ENCODE data around the gene NXT2.
"Not testable (repeated sequence)": the region's sequence is repeated elsewhere in the genome, so short reads cannot be mapped to it uniquely, and the experiment has no call there.

The NXT2 gene

GRCh38 chrX:109537324-109537665 is 651 bp downstream of the NXT2 start:
- Histone ChIP-seq H3K4me3 (ENCODE audit: low read length, poor library complexity, severe bottlenecking) (peak overlapping the region; percentile 90), H3K9me3 (ENCODE audit: insufficient read depth, low read depth, low read length) (no peaks in the 10 kb centered on the region), H3K36me3 (ENCODE audit: insufficient read depth, low read length) (no peaks in the 10 kb centered on the region), H3K4me1 (ENCODE audit: insufficient read depth, low read length, poor library complexity, severe bottlenecking) (no peaks in the 10 kb centered on the region), H3K27me3 (ENCODE audit: insufficient read depth, low read length, poor library complexity, severe bottlenecking) (no peaks in the 10 kb centered on the region), H4K20me1 (ENCODE audit: insufficient read depth, low read length, poor library complexity, severe bottlenecking) (no peaks in the 10 kb centered on the region), H2AFZ (ENCODE audit: low read length) (peak overlapping the region; percentile 97), H3K79me2 (ENCODE audit: insufficient read depth, low read length) (no peaks in the 10 kb centered on the region), H3K9me2 (replicated peaks; ENCODE audit: low read depth, low read length) (no peaks in the 10 kb centered on the region), H3K9ac (ENCODE audit: low read depth, low read length, poor library complexity, severe bottlenecking) (peak overlapping the region; percentile 82), H3F3A (ENCODE audit: low read depth) (no peaks in the 10 kb centered on the region), H3K4me2 (ENCODE audit: low read depth, low read length, poor library complexity, severe bottlenecking) (peak overlapping the region; percentile 81)
- TF ChIP-seq EZH2phosphoT487 (IDR thresholded peaks at IDR 0.05; ENCODE audit: borderline replicate concordance), result no peak
- TF ChIP-seq, protein P1, sequence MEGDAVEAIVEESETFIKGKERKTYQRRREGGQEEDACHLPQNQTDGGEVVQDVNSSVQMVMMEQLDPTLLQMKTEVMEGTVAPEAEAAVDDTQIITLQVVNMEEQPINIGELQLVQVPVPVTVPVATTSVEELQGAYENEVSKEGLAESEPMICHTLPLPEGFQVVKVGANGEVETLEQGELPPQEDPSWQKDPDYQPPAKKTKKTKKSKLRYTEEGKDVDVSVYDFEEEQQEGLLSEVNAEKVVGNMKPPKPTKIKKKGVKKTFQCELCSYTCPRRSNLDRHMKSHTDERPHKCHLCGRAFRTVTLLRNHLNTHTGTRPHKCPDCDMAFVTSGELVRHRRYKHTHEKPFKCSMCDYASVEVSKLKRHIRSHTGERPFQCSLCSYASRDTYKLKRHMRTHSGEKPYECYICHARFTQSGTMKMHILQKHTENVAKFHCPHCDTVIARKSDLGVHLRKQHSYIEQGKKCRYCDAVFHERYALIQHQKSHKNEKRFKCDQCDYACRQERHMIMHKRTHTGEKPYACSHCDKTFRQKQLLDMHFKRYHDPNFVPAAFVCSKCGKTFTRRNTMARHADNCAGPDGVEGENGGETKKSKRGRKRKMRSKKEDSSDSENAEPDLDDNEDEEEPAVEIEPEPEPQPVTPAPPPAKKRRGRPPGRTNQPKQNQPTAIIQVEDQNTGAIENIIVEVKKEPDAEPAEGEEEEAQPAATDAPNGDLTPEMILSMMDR (conservative IDR thresholded peaks at IDR 0.05; ENCODE audit: low read length), result no peak

- H3F3A ChIP-seq (ENCODE audit: low read depth); H4K20me1 ChIP-seq (ENCODE audit: insufficient read depth, low read length, poor library complexity, severe bottlenecking); H3K9me3 ChIP-seq (ENCODE audit: insufficient read depth, low read depth, low read length); H3K4me1 ChIP-seq (ENCODE audit: insufficient read depth, low read length, poor library complexity, severe bottlenecking); H3K4me3 ChIP-seq (ENCODE audit: low read length, poor library complexity, severe bottlenecking); H3K4me2 ChIP-seq (ENCODE audit: low read depth, low read length, poor library complexity, severe bottlenecking); H2AFZ ChIP-seq (ENCODE audit: low read length); H3K36me3 ChIP-seq (ENCODE audit: insufficient read depth, low read length); H3K79me2 ChIP-seq (ENCODE audit: insufficient read depth, low read length); H3K9ac ChIP-seq (ENCODE audit: low read depth, low read length, poor library complexity, severe bottlenecking); H3K27me3 ChIP-seq (ENCODE audit: insufficient read depth, low read length, poor library complexity, severe bottlenecking); H3K9me2 ChIP-seq (replicated peaks; ENCODE audit: low read depth, low read length): not testable (repeated sequence)
Measured at GRCh38 chrX:109539007-109539406, 2.4 kb downstream of the NXT2 start.

GRCh38 chrX:109553862-109554261 is 17.2 kb downstream of the NXT2 start:
- H3K79me2 ChIP-seq (ENCODE audit: insufficient read depth, low read length), result no peaks in the 10 kb centered on the region
- no peak overlapping the region for H3K9ac ChIP-seq (ENCODE audit: low read depth, low read length, poor library complexity, severe bottlenecking)
- H3K4me2 ChIP-seq (ENCODE audit: low read depth, low read length, poor library complexity, severe bottlenecking), result no peak overlapping the region
- no peak for TF ChIP-seq EZH2phosphoT487 (IDR thresholded peaks at IDR 0.05; ENCODE audit: borderline replicate concordance)
- TF ChIP-seq, protein P1 (conservative IDR thresholded peaks at IDR 0.05; ENCODE audit: low read length), result no peak
- no peaks in the 10 kb centered on the region for H3K9me3 ChIP-seq (ENCODE audit: insufficient read depth, low read depth, low read length)
- no peaks in the 10 kb centered on the region for H4K20me1 ChIP-seq (ENCODE audit: insufficient read depth, low read length, poor library complexity, severe bottlenecking)
- no peaks in the 10 kb centered on the region for H3K9me2 ChIP-seq (replicated peaks; ENCODE audit: low read depth, low read length)
- no peaks in the 10 kb centered on the region for H3K27me3 ChIP-seq (ENCODE audit: insufficient read depth, low read length, poor library complexity, severe bottlenecking)
- H3F3A ChIP-seq (ENCODE audit: low read depth), result no peaks in the 10 kb centered on the region
- no peaks in the 10 kb centered on the region for H3K36me3 ChIP-seq (ENCODE audit: insufficient read depth, low read length)
- no peak overlapping the region for H3K4me3 ChIP-seq (ENCODE audit: low read length, poor library complexity, severe bottlenecking)
- H2AFZ ChIP-seq (ENCODE audit: low read length), result no peak overlapping the region
- H3K4me1 ChIP-seq (ENCODE audit: insufficient read depth, low read length, poor library complexity, severe bottlenecking), result no peaks in the 10 kb centered on the region

DNA sequence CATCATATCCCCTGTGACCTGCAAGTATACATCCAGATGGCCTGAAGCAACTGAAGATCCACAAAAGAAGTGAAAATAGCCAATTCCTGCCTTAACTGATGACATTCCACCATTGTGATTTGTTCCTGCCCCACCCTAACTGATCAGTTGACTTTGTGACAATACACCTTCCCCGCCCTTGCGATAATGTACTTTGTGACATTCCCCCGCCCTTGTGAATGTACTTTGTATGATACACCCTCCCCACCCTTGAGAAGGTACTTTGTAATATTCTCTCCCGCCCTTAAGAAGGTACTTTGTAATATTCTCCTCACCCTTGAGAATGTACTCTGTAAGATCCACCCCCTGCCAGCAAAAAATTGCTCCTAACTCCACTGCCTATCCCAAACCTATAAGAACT is 39.4 kb downstream of the NXT2 start:
- not testable (repeated sequence) for H3K4me2 ChIP-seq (ENCODE audit: low read depth, low read length, poor library complexity, severe bottlenecking); H3F3A ChIP-seq (ENCODE audit: low read depth); H3K4me3 ChIP-seq (ENCODE audit: low read length, poor library complexity, severe bottlenecking); H3K27me3 ChIP-seq (ENCODE audit: insufficient read depth, low read length, poor library complexity, severe bottlenecking); H4K20me1 ChIP-seq (ENCODE audit: insufficient read depth, low read length, poor library complexity, severe bottlenecking); H3K36me3 ChIP-seq (ENCODE audit: insufficient read depth, low read length); H3K79me2 ChIP-seq (ENCODE audit: insufficient read depth, low read length); H3K9ac ChIP-seq (ENCODE audit: low read depth, low read length, poor library complexity, severe bottlenecking); H2AFZ ChIP-seq (ENCODE audit: low read length); H3K4me1 ChIP-seq (ENCODE audit: insufficient read depth, low read length, poor library complexity, severe bottlenecking); H3K9me2 ChIP-seq (replicated peaks; ENCODE audit: low read depth, low read length); H3K9me3 ChIP-seq (ENCODE audit: insufficient read depth, low read depth, low read length)
